Activated T-cell treated with anti-CD3 and anti-CD28 coated beads for 1 hour (primary cell): ENCODE measurements around the gene CXADR.

ENCODE experiments used
- DNase-seq: peaks from one replicate; pipeline ENCODE4 v3.0.0-alpha.2; 2020; ENCODE audit warnings: low read depth

The CXADR gene

GRCh38 chr21:17542371-17543011 lies 29.6 kb downstream of the CXADR start:
- no peak for DNase-seq

DNA sequence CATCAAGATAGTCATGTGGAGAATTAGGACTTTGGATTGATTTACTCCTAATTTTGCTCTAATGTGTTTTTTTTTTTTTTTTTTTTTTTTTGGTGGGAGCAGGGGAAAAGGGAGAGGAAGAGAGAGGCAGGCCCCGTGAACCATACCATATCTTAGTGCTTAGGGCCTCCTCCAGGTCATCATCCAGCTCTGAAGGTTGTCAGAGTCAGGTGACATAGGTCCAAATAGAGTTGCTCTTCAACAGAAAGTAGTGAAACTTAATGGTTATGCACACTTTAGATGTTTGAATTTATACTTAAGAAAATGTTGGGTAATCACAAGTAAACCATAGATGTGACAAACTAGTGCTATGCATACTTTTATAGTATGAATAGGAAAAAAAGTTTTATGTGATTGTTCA lies 32.2 kb downstream of the CXADR start:
- no peak for DNase-seq

DNA sequence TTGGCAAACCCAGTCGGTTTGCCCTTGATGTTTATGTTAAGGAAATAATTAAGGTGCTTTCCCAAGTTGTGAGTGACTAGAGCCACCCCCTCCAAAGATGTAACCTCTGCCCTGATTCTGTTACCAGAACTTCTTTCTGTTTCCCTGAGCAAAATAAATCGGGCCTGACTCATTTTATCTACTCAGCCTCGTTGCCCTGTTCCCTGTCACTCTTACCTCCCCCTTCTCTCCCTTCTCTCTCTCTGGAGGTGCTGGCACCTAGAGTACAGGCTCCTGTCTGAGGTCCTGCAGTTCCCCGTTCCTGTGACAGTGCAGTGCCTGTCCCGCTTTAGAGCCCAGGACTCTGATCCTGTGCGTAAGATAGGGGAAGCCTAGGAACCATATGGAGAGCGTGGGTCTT lies 35.4 kb downstream of the CXADR start:
- DNase-seq = no peak

DNA sequence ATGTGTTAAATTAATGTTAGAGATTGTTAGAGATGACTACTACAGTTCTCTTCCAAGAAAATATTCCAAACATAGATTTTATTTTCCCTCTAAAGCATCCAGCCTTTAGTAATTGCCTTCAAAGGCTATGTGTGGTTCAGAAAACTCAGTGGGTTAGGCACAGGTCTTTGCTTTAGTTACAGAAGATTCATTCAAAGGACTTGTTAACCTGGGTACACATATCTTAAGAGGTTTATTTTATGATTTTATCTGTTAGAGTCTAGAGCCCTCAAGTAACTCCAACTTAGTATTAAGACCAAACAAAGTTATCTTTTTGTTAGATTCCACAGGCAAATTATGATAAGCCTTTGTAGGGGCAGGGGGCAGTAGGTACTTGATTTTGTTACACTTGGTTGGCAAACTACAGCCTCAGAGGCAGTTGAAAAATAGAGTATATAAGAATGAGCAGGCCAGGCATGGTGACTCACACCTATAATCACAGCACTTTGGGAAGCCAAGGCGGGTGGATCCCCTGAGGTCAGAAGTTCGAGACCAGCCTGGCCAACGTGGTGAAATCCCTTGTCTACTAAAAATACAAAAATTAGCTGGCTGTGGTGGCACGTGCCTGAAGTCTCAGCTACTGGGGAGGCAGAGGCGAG lies 37.9 kb downstream of the CXADR start:
- no peak for DNase-seq

GRCh38 chr21:17552410-17552809 lies 39.6 kb downstream of the CXADR start:
- no peak for DNase-seq

GRCh38 chr21:17554120-17554519 lies 41.3 kb downstream of the CXADR start:
- no peak for DNase-seq

DNA sequence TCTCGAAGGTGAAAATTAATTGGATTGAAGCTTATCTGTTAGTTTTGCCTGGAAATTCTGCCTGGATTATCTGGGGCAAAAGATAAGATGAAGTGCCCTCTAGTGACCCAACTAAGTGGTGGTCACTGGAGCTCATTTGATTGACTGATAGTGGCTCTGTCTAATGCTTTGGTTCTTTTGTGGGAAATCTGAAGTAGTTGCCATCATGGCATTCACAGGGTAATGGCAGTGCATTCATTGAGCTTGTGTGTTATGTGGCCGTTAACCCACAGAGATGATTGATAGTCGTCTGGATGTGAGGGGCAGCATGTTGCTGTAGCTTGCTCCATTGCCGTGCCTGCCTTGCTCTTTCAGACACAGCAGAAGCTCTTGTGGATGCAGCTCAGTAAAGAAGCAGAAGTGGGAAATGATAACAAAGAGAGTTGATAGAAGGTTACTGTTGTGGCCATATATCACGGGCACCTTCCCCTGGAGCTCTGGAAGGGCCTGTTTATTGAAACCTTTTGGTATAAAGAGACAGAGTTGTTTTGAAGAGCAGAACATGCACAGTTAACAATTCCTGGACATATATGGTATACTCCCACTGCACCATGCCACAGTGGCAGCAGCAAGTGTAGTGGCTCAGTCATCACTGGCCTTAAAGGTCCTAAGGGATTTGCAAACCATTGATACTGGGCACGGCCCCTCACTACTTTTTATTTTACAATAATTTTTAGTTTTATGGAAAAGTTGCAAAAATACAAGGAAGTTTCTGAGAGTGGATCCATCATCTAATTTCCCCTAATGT lies 42.0 kb downstream of the CXADR start:
- no peak for DNase-seq

DNA sequence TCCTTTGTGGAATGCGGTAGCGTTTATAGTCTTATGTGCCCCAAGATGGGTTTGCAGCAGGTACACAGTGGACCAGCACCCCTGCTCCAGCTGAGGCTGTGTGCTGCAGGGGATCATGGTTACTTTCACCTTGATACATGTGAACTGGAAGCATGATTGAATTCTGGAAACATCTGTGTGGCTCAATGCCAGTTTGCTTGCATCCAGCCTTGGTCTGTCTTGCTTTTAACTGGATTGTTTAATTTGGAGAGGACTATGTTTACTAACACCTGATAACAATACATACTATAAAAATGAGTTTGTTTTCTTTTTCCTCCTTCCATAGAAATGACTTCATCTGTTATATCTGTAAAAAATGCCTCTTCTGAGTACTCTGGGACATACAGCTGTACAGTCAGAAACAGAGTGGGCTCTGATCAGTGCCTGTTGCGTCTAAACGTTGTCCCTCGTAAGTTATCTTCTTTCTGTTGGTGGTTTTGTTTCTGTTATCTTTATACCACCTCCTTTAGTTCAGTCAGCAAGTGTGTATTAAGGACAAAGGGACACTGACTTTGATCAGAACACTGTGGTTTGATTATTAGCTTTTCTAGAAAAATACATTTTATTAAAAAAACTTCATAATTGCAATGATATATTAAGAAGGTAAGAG lies 47.7 kb downstream of the CXADR start:
- no peak for DNase-seq

GRCh38 chr21:17570786-17571185 lies 57.9 kb downstream of the CXADR start:
- no peak for DNase-seq

DNA sequence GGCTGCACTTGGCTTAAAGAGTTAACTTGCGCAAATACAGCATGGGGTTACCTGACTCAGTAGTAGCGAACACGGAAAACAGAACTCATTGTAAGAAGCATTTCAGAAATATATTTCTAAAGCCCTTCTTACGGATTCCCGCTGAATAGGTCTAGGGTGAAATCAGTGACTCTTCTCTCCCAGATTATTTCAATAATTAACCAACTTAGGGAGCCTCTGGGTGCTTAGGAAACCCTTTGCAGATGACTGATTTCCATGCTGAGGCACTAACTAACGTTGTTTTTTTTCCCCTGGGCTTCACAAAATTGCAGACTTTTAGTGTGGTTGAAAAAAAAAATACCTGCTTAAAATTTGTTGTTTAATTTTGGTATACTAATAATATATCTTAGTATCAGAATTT lies 59.6 kb downstream of the CXADR start:
- DNase-seq = no peak

DNA sequence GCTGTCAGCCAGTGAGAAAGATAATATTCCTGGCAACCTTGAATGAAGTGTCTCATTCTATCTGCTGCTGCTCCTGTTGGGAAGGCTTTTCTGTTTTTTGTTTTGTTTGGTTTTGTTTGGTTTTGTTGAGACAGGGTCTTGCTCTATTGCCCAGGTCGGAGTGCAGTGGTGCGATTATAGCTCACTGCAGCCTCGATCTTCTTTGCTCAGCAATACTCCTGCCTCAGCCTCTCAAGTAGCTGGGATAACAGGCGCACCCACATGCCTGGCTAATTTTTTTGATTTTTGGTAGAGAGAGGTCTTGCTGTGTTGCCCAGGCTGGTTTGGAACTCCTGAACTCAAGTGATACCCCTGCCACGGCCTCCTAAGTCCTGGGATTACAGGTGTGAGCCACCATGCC lies 62.2 kb downstream of the CXADR start:
- DNase-seq = no peak

DNA sequence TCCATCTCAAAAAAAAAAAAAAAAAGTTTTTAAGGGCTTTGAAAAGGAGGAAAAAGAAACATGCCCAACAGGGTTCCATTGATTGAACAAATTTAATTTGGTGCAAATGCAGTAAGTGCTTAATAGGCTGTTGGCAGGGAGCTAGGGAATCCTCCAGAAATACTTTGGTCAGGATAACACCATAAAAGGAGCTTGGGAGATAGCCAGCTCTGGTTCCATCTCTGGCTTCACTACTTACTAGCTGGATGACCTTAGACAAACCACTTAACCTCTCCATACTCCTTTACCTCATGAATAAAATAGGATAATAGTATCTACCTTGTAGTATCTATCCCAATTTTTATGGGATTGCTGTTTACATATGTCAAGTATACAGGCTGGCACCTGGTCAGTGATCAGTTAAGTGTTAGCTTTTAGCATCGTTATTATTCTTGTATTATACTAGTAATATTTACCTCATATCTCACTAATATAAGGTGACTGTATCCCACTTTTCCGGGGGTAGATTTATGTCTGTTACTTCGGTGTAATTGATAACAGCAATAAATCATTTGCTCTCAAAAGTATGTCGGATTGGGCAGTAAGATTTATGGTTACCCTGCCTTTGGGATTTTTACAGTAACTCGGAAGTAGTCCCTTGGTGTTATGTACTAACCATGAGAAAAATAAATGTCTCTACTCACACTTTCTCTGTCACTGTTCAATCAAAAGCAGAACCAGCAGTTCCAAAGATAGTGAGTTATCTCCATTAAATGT lies 63.4 kb downstream of the CXADR start:
- DNase-seq = no peak

- DNase-seq = no peak
Measured at GRCh38 chr21:17577701-17578100, 64.9 kb downstream of the CXADR start.

DNA sequence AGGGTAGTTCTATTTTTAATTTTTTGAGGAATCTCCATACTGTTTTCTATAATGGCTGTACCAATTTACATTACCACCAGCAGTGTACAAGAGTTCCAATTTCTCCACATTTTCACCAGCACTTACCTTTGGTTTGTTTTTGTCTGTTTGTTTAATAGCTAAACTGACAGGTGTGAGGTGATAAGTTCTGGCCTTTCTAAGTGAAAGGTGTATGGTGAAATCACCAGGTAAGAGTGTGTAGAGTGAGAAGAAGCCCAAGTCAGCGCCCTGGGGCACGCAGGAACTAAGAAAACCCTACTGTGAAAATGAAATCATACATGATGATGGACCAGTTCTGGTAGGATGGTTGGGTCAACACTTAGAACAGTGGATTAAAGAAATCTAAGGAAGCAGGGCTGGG lies 65.3 kb downstream of the CXADR start:
- no peak for DNase-seq

- no peak for DNase-seq
Measured at GRCh38 chr21:17578876-17579275, 66.0 kb downstream of the CXADR start.

- DNase-seq = no peak
Measured at GRCh38 chr21:17580319-17580718, 67.5 kb downstream of the CXADR start.

- DNase-seq = no peak
Measured at GRCh38 chr21:17583898-17584297, 71.1 kb downstream of the CXADR start.

GRCh38 chr21:17585875-17586450 lies 73.1 kb downstream of the CXADR start:
- DNase-seq = no peak

GRCh38 chr21:17590430-17590829 lies 77.6 kb downstream of the CXADR start:
- no peak for DNase-seq

DNA sequence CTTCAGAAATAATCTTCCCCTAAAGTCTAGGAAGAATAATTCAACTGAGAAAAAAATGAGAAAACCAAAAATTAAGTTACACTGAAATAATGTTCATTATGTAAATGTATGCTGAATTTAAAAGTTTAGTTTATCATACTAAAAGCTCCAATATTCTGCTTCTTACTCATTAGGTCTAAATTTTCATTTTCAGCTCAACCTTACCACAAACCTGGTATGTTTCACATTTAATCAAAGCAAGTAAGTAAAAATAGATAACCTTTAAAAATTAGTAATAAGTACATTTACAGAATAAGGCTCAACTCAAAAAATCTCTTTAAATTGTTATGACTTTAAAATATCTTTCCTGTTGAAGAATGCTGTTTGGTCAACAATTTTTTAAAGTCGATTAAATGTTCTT lies 84.8 kb downstream of the CXADR start:
- DNase-seq = no peak

DNA sequence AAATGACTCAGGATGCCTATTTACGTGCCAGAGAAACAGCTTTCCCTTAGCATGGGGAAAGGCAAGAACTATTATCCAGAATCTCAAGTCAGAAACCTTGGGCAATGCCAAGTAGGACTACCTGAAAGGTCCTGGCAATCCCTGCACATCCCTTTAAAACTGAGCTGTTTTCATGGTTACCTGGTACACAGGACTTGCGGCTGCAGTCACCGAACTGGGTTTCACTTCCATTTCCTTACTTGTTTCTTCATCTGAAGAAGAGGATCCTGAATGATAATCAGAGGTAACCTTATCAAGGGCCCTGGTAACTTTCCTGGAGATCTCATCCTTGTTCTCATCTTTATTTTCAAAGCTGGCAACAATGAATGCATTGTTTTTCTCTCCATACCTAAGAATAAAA lies 85.6 kb downstream of the CXADR start:
- no peak for DNase-seq

GRCh38 chr21:17602874-17603273 lies 90.0 kb downstream of the CXADR start:
- DNase-seq = no peak
